Thoracic aorta (tissue), 2 donors: ENCODE results near the gene DYNAP. TPM values are rescaled to one million over a fixed set of nuclear protein-coding genes. Genes with fewer than 3 reads are reported as not detected.

Experiments used
- ATAC-seq: fragments of 150-250 bp; one replicate; pipeline ENCODE4 v1.8.0; 2017; ENCODE audit warnings: low read depth; ENCODE audit not compliant: insufficient number of reproducible peaks, low FRiP score
- DNase-seq: peaks from one replicate; pipeline ENCODE4 v3.0.0-alpha.2; 2020; ENCODE audit warnings: low spot score
- H3K27ac ChIP-seq, 2 donors: fragments of 200-600 bp; sonication (generic); 1 replicate in 1 of 2; 2 replicates in 1 of 2; pipeline ENCODE4 v1.5.1; 2016; ENCODE audit warnings: mild to moderate bottlenecking in 2 of 2, moderate library complexity in 2 of 2
- H3K27me3 ChIP-seq: fragments of 200-600 bp; sonication (generic); replicated peaks from 2 replicates; pipeline ENCODE4 v1.6.0; 2016; ENCODE audit warnings: mild to moderate bottlenecking; ENCODE audit not compliant: insufficient read depth
- H3K36me3 ChIP-seq: fragments of 200-600 bp; sonication (generic); one replicate; pipeline ENCODE4 v1.5.1; 2016
- H3K4me1 ChIP-seq, 2 donors: fragments of 200-600 bp; sonication (generic); 1 replicate in 1 of 2; 2 replicates in 1 of 2; pipeline versions ENCODE4 v1.5.1 to v1.6.0; 2016; ENCODE audit warnings: low read depth in 2 of 2, mild to moderate bottlenecking in 1 of 2; ENCODE audit not compliant: control insufficient read depth in 1 of 2
- H3K4me3 ChIP-seq: fragments of 200-600 bp; sonication (generic); 2 replicates; pipeline ENCODE4 v1.5.1; 2016; ENCODE audit warnings: mild to moderate bottlenecking
- H3K9me3 ChIP-seq: fragments of 200-600 bp; sonication (generic); 2 replicates; pipeline ENCODE4 v1.5.1; 2016
- CTCF ChIP-seq: fragments of 200-600 bp; sonication (generic); IDR thresholded peaks from one replicate; pipeline ENCODE4 v1.5.1; 2019; ENCODE audit warnings: antibody characterized with exemption
- total RNA-seq, 2 donors: library from RNA; depleted of rRNA; stranded (reverse); fragments of >200 nt; gene quantifications; one replicate each; pipeline versions ENCODE4 v1.1.0 to v1.2.3, GENCODE V29; 2016

The DYNAP gene
- total RNA-seq, 2 donors from 2014 or later: not detected

DNA sequence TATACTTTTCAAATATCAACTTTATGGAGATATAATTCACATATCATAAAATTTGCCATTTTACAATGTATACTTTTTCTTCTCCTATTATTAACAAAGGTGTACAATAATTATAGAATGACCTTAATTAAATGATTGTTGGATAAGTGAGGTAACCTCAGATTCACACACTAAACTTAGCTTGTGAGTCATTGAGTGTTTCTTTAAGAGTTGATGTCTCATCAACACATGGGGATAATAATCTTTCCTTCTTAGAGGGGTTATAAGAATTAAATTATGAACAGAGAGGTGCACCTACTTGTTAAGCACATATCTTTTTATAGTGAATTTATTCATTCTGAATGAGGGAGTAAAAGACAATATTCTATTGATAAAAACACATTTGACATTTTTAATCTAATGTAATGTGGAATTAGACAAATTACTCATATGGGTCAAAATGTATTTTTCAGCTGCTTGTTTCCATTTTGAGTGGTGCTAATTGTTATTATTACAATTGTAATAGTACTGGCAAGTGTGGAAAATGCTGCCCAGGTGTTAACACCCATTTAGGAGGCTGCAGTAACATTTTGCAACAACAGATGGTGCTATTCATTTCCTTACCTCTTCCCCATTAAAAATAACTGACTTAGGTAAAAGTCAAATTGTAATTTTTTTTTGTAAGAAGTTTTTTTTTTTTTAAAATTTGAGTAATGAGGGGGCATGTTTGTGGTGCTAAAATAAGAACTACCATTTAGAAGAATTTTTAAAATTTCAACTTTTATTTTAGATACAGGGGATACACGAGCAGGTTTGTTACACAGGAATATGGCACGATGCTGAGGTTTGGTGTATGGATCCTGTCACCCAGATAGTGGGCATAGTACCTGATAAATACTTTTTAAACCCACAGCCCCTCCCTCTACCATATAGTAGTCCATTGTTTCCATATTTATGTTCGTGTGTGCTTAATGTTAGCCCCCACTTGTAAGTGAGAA lies 32.1 kb upstream of the DYNAP start:
- ATAC-seq (no peak), DNase-seq (no peak)

GRCh38 chr18:54561706-54562267 lies 29.3 kb upstream of the DYNAP start:
- no peak for TF ChIP-seq CTCF
- no peak for ATAC-seq
- no peaks in the 10 kb centered on the region for H3K4me1 ChIP-seq

More for the DNA sequence above, 32.1 kb upstream of the DYNAP start:
- Histone ChIP-seq H3K4me3 (no peak overlapping the region), H3K36me3 (no peaks in the 10 kb centered on the region), H3K27me3 (no peaks in the 10 kb centered on the region), H3K4me1 (no peaks in the 10 kb centered on the region), H3K27ac (no peak overlapping the region), H3K9me3 (no peaks in the 10 kb centered on the region)
- no peak for TF ChIP-seq CTCF

DNA sequence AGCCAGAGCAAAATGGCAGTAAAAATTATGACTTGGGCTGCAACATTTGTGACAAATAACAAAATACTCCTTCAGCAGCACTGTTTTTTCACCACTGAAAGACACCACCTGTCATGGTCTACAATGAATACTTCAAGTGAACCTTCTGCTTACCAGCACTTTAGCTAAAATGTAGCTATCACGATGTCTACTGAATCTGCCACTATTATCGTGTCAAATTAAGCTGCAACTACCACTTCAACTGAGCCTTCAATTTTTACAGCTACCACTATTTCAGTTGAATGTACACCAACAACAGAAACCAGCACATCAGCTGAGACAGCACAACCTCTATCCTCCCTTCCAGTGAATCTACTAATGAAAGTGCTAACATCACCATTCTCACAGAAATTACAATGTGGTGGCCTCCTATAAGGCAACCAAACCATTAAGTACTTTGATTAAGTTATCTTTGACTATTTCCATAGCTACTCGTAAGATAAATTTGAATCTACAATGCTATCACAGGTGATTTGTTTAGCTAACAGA lies 10.8 kb upstream of the DYNAP start:
- Histone ChIP-seq H3K9me3 (no peaks in the 10 kb centered on the region), H3K36me3 (no peaks in the 10 kb centered on the region), H3K27me3 (no peaks in the 10 kb centered on the region), H3K4me1 (no peaks in the 10 kb centered on the region), H3K4me3 (no peak overlapping the region), H3K27ac (no peak overlapping the region)
- ATAC-seq: no peak
- TF ChIP-seq CTCF: no peak
- no peak for DNase-seq

More at GRCh38 chr18:54561706-54562267, 29.3 kb upstream of the DYNAP start:
- Histone ChIP-seq H3K27me3 (no peaks in the 10 kb centered on the region), H3K4me3 (no peak overlapping the region), H3K9me3 (no peaks in the 10 kb centered on the region), H3K27ac (no peak overlapping the region), H3K36me3 (no peaks in the 10 kb centered on the region)
- DNase-seq: no peak

DNA sequence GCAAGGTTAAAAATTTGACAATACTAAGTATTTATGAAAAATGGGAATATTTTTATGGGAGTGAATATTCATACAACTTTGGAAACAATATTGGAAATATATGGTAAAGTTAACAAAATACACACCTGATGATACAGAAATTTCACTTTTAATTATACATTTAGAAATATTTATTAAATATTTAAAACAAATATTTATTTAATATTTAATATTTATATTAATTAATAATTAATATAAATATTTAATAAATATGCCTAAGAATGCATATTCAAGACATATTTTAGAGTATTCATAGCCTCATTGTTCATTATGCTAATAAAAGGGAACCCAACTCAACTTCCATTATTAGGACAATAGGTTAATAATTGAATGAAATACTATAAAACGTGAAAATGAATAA lies 7.0 kb upstream of the DYNAP start:
- H3K4me1 ChIP-seq: no peaks in the 10 kb centered on the region
- H3K36me3 ChIP-seq: no peaks in the 10 kb centered on the region
- H3K9me3 ChIP-seq: no peaks in the 10 kb centered on the region
- no peak for DNase-seq
- no peak overlapping the region for H3K27ac ChIP-seq
- TF ChIP-seq CTCF: no peak
- no peak overlapping the region for H3K4me3 ChIP-seq
- H3K27me3 ChIP-seq: no peaks in the 10 kb centered on the region
- no peak for ATAC-seq

GRCh38 chr18:54585743-54586142 lies 5.3 kb upstream of the DYNAP start:
- ATAC-seq (no peak), DNase-seq (no peak)
- Histone ChIP-seq H3K27ac (no peak overlapping the region), H3K4me3 (no peak overlapping the region), H3K9me3 (no peaks in the 10 kb centered on the region), H3K4me1 (no peaks in the 10 kb centered on the region), H3K27me3 (no peaks in the 10 kb centered on the region), H3K36me3 (no peaks in the 10 kb centered on the region)
- TF ChIP-seq CTCF: no peak
